Astrocyte of the cerebellum (primary cell): ENCODE data around the gene VPS26C.

Experiments used
- DNase-seq: peaks from one replicate; pipeline ENCODE4 v3.0.0-alpha.2; 2011; ENCODE audit warnings: low read depth
- H3K4me3 ChIP-seq: 2 replicates; pipeline ENCODE4 v1.5.1; 2011; ENCODE audit warnings: mild to moderate bottlenecking, low read depth, low read length, moderate library complexity
- CTCF ChIP-seq: IDR thresholded peaks from 2 replicates; pipeline ENCODE4 v1.5.1; 2012; ENCODE audit warnings: low read length, low read depth, moderate library complexity, mild to moderate bottlenecking; ENCODE audit errors: missing control alignments
- in situ Hi-C: cut with HindIII; loops from 2 replicates; pipeline ENCODE4 v1.10.0; 2017; ENCODE audit warnings: low sequenced_read_pairs

Gene VPS26C

GRCh38 chr21:37214952-37215351 lies 52.2 kb downstream of the VPS26C start:
- DNase-seq, result no peak
- H3K4me3 ChIP-seq, result no peak overlapping the region
- in situ Hi-C loops, result no loop called here
- no peak for TF ChIP-seq CTCF

DNA sequence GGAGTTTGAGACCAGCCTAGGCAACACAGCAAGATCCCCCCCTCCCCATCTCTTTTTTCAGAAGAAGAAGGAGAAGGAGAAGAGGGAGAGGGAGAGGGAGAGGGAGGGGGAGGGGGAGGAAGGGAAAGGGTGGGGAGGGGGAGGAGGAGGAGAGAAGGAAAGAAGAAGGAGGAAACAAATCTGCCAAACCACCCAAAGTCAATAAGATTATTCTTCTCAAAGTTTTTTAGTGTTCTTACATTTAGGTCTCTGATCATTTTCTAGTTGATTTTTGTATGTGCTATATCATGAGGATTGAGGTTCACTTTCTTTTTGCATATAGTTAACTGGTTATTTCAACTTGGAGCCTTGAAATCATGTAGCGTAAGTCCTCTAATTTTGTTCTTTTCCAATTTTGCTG lies 56.3 kb downstream of the VPS26C start:
- H3K4me3 ChIP-seq, result no peak overlapping the region
- in situ Hi-C loops, result no loop called here
- DNase-seq, result no peak
- TF ChIP-seq CTCF, result no peak

DNA sequence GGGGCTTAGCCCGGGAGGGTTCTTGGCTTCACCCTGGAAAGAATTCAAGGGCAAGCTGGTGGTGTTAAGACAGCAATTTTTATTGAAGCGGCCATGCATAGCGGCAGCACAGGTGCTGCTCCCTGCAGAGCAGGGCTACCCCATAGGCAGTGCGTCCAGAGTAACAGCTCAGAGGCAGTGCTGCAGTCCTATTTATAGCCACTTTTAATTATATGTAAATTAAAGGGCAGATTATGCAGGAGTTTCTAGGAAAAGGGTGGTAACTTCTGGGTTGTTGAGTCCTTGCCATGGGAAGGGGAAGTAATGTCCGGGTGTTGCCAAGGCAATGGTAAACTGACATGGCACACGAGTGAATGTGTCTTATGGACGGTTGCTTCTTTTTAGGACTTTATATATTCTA lies 57.0 kb downstream of the VPS26C start:
- in situ Hi-C loops, result no loop called here
- DNase-seq, result no peak
- TF ChIP-seq CTCF, result no peak
- no peak overlapping the region for H3K4me3 ChIP-seq

DNA sequence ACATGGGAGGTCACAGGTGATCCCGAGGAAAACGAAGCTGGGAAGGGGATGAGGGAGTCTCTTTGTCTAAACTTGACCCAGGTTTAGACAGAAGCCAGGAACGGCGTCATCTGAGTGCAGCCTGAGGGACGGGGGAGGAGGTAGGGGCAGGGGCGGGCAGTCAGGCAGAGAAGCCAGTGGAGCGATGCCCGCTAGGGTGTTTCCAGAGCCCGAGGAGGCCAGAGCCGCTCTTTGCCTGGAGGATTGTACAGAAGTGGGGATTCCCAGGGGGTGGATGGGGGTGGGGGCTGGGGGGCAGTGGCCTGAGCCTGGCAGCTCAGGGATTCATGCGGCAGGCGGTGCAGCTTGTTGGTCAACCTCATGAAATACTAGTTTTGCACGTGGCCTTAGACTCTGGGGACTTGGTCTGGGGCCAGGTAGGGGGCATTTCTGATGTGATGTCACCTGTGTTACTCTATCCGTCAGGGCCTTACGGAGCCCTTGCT lies 58.4 kb downstream of the VPS26C start:
- DNase-seq, result no peak
- in situ Hi-C loops, result no loop called here

DNA sequence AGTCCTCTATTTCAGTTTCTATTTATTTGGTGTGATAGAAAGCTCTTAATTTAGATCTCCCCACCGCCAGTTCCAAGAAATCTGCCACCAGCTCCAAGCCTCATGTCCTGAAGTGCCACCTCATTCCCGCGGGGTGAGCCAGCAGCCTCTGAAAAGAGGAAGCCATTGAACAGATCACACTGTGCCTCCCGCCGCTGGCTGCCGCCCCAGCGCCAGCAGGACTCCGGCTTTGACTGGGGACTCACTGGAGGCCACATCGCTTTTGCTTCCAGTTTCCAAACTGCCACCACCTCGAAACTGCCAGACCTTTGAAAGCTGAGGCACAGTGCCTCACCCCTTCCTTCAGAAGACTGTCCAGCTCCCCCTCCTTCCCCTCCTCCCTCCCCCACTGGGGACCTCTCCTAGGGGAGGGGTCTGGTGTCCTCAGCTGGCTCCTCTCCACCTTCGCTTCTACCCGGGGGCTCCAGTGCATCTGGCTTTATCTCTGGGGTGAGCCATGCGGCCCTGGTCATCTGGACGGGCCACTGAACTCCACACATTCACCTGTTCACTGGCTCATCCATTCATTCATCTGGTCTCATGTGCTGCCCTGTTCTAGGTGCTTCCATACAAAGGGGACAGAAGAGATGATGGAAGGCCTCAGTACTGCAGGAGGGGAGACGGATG lies 58.9 kb downstream of the VPS26C start:
- H3K4me3 ChIP-seq, result no peak overlapping the region
- TF ChIP-seq CTCF, result no peak
- in situ Hi-C loops, result no loop called here
- DNase-seq, result no peak

More for the DNA sequence above, 58.4 kb downstream of the VPS26C start:
- TF ChIP-seq CTCF, result no peak
- H3K4me3 ChIP-seq, result no peak overlapping the region

- TF ChIP-seq CTCF, result no peak
- no peak overlapping the region for H3K4me3 ChIP-seq
- no peak for DNase-seq
- in situ Hi-C loops, result no loop called here
Observed at GRCh38 chr21:37207441-37208009, 59.6 kb downstream of the VPS26C start.
